ENCODE measurements around the gene IFI16.
"Not testable (repeated sequence)": the region's sequence is repeated elsewhere in the genome, so short reads cannot be mapped to it uniquely, and the experiment has no call there.

The IFI16 gene

DNA sequence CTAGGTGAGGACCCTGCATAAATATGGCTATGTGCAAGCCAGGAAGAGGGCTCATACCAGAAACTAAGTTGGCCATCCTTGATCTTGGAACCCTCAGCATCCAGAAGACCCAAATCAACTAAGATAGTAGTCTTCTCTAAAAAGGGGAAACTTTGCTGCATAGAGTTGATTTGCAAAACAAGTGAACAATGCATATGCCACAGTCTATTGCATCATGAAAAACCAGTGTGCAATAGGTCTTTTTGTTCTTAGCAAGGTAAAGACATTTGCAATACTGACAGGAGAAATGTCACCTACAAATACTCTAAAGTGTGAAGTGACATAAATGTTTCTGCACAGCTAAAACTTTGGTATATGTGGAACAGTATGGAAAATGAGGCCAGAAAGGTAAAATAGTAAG, 2.0 kb upstream of the IFI16 start:
- DNase-seq (ENCODE audit: low spot score) = no peak

DNA sequence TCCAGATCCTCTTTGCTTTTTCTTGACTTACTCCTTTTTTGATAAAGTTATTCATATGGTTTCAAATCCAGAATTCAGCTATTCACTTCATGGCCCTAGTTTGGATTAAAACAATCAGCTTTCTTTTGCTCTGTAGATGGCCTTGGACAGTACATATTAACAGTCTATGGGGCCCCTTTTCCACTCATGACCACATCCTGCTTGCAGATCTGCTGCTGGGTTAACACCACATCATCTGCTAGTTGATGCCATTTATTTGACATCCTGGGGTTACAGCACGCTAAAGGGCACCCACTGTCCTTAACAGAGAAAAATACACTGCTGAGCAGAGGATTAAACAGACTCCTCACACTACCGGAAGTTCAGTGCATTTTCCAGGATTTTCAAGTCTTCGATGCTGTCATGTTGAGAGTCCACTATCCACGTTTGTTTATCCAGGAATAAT, 941 bp upstream of the IFI16 start:
- DNase-seq (ENCODE audit: low spot score) = no peak

DNA sequence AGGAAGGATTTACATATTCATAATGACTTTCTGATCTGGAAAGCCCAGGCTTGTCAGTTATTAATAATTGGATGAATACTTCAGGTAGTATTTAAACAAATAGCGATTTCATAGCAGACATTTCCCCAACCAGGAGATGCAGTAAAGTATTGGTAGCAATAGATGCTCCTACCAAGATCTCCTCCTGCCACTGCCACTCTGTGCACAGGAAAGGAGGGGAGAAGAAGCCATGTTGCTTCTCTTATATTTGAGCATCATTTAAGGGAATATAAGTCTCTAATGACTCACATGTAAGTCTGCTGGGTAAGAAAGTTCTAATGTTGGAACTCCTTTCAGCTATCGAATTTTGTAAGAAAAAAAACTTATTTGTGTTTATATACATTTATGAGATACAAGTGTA, 420 bp upstream of the IFI16 start:
- DNase-seq (ENCODE audit: low spot score) = no peak

GRCh38 chr1:159010391-159010790, 684 bp downstream of the IFI16 start:
- DNase-seq (ENCODE audit: low spot score) = no peak

DNA sequence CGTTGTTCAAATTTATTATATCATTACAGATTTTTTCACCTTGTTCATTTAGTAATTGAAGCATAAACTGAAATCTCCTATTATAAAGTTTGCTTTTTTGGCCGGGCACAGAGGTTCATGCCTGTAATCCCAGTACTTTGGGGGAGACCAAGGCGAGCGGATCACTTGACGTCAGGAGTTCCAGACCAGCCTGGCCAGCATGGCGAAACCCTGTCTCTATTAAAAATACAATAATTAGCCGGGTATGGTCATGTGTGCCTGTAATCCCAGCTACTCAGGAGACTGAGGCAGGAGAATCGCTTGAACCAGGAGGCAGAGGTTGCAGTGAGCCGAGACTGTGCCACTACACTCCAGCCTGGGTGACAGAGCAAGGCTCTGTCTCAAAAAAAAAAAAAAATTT, 1.3 kb downstream of the IFI16 start:
- DNase-seq (ENCODE audit: low spot score) = not testable (repeated sequence)

- DNase-seq (ENCODE audit: low spot score) = no peak
Observed at GRCh38 chr1:159011751-159012150, 2.0 kb downstream of the IFI16 start.

DNA sequence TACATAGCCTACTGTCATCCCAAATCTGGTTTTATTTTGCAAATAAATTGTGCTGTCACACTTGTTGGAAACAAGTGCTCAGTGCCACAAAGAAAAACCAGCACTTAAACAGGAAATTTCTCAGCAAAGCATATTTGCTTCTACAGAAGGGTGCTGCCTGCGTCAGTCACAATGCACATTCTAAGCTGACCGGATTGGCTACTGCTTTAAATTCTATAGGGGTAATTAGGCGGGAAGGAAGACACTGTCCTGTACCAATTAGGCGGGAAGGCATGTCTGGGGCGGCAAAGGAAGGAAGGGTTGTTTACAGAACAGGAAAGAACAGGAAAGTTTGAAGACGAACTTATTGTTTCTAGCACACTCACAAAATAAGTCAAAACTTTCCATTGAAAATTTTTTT, 2.8 kb downstream of the IFI16 start:
- no peak for DNase-seq (ENCODE audit: low spot score)

GRCh38 chr1:159014003-159014571, 4.4 kb downstream of the IFI16 start:
- no peak for DNase-seq (ENCODE audit: low spot score)

GRCh38 chr1:159014851-159015250, 5.1 kb downstream of the IFI16 start:
- no peak for DNase-seq (ENCODE audit: low spot score)

GRCh38 chr1:159015440-159015909, 5.8 kb downstream of the IFI16 start:
- no peak for DNase-seq (ENCODE audit: low spot score)

GRCh38 chr1:159023723-159024122, 14.0 kb downstream of the IFI16 start:
- no peak for DNase-seq (ENCODE audit: low spot score)

DNA sequence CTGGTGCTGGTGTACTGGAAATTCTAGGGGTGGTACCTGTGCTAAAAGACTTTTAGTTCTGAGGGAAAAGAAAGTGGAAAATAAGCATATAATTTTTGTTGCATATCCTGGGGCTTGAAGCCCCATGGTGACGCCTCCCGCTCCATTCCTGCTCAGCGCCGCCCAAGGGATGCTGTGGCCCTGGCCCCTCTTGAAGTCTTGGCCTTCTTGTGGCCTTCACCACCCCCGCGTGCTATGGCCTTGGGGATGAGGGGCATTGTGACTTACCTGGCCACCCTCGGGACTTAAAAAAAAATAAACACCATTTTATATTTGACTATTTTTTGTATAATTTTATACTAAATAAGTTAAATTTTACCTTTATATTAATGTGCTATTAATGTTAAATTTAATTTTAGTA, 15.3 kb downstream of the IFI16 start:
- no peak for DNase-seq (ENCODE audit: low spot score)

- DNase-seq (ENCODE audit: low spot score) = not testable (repeated sequence)
Observed at GRCh38 chr1:159026841-159027240, 17.1 kb downstream of the IFI16 start.

DNA sequence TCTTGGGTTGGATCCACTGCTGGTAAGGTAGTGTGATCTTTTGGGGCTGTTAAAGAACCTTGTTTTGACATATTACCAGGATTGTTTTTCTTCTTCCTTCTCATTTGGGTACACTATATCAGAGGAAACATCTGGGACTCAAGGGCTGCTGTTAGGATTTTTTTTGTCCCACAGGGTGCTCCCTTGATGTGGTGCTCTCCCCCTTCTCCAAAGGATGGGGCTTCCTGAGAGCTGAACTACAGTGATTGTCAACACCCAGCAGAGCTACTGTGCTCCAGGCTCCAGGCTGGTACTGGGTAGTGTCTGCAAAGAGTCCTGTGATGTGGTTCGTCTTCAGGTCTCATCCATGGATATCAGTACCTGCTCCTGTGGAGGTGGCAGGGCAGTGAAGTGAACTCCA, 20.6 kb downstream of the IFI16 start:
- DNase-seq (ENCODE audit: low spot score) = no peak

DNA sequence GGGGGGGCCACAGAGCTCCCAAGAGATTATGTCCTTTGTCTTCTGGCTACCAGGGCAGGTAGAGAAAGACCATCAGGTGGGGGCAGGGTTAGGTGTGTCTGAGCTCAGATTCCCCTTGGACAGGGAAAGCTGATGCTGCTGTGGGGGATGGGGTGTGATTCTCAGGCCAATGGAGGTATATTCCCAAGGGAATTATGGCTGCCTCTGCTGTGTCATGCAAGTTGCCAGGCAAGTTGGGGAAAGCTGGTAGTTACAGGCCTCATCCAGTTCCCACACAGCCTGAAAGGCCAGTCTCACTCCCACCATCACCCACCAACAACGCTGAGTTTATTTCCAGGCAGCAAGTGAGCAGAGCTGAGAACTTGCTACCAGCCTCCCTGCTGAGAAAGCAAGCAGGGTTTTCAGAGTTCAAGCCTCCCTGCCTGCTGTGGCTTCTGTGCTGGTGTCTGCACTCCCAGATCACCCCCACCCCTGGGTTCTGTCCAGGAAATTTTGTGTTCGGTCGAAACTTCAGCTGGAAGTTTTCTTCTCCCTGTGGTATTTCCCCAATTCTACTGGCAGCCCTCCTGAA, 21.3 kb downstream of the IFI16 start:
- no peak for DNase-seq (ENCODE audit: low spot score)

DNA sequence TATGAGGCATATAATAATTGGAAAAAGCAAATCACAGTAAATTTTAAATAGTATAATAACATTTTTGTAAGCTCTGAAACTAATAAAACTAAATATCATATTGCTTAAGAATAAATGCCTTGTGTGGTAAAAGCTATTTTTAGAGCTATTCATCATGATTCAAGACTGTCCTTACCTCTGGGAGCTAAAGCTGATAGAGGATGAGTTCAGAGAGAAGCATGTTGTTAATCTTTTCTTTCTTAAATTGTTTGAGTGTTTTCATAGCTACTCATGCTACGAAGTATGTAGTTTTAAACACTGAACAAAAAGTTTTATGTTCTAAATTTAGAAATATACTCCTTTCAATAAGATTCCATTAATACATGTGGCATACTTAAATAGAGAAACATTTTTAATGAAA, 30.5 kb downstream of the IFI16 start:
- DNase-seq (ENCODE audit: low spot score) = no peak

DNA sequence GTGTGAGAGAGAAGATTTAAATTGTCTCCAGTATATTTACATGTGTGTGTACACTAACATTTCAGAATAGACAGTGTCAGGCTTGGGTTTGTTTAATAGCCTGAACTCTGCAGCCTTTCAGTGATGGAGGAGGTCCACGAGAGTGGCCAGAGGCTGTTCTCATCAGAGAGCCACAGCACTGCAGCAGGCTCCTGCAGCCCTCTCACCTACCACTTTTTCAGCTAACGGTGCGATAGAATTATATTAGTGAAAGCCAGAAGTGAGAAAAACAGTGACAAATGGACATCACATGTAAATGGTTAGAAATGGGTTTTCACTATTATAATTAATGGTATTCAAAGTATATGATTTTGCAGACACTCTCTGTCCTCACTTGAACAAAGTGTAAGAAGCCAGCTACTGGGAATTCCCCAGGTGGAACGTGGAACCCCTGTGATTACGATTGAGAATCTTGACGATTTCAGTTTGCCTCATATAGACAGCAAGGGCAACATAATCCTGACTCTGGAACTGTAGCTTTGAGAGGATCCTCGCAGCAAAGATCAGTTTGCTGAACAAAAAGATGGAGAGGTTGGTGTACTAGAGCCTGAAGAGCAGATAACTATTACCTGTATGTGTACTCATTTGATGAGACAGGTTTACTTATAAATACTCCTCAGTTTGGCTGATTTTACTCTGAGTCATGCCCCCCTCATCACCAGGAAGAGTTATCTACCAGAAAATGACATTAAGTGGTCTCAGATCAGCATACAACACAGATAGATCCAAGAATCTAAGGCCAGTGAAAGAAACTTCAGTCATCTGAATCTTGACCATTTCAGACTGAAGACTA, 31.4 kb downstream of the IFI16 start:
- no peak for DNase-seq (ENCODE audit: low spot score)

DNA sequence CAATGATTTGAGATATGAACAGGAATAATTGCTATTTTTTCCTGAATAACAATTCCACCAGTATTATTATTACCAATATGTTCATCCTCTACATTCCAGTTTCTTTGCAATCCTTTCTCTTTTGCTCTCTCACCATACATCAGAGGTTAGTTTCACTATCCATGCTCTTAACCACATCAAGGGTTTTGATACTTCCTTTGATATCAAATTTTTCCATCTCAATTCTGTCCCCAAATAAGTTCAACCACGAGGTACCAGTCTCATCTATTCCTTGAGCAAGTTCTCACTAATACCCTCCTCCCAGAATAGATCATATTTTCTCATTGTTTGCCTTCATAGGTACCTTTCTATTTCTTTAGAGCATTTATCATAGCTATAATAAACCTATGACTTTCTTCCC, 36.8 kb downstream of the IFI16 start:
- DNase-seq (ENCODE audit: low spot score) = not testable (repeated sequence)

DNA sequence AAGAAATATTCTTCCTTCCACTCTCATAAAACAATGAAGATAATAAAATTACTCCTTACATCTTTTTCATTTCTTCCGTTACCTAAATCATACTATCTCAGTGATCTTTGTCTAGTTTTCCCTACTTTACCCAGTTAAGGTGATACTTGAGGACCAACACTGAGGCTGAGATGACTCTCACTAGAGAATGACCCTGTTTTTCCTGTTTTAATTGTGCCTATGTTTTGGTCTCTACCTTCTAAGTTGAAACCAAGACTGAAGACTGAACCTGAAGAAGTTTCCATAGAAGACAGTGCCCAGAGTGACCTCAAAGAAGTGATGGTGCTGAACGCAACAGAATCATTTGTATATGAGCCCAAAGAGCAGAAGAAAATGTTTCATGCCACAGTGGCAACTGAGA, 41.7 kb downstream of the IFI16 start:
- DNase-seq (ENCODE audit: low spot score) = no peak

GRCh38 chr1:159054427-159054826, 44.7 kb downstream of the IFI16 start:
- DNase-seq (ENCODE audit: low spot score) = no peak

DNA sequence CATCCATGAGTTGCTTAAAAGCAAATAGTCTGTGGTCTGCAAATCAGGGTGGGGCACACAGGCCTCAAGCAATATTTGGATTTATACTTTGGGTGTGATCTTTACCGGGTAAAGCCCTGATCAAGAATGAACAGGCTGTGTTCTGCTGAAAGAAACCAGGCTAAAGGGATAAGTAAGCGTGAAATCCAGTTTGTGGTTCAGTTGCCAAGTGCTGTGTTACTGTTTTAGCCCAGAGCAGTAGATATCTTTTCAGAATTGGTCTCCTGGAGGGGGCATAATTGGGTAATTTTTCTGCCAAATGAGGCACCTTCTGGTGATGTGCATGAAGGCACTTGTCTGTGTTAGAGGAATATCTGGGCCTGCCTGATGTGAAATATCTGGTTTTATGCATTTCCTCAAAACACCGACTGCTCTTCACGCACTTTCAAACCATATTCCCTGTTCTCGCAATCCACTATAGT, 45.5 kb downstream of the IFI16 start:
- DNase-seq (ENCODE audit: low spot score) = no peak

DNA sequence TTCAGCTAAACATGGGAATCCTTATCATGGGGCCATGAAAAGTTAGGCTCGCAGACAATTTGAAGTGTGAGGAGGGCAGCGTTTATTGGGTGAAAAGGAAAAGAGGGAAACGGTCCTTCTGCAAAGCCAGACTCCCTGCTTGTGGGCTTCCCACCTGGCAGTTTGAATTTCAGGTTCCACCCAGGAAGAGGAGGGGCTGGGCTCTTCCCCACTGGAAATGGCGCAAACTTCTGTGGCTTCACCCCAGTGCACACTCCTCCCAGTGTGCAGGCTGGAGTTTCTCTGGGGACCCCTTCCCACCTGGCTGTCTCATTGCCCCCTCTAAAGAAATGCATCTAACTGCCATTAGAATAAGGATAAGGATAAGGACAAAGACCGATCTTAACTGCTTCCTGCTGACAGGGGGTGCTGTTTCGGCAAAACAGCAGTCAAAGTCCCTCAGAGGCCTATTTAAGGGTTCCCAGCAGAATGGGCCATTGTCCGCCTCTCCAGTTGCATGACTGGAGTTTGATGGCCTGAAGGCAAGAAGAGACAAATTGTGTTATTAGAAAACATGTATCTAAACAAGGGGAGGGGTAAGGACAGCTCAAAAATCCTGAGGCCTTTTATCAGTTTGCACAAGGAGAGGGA, 46.5 kb downstream of the IFI16 start:
- DNase-seq (ENCODE audit: low spot score) = no peak

Data from SK-N-DZ (cell line).